Colonic mucosa (tissue), 4 donors: ENCODE results near the gene YEATS2. TPM values are rescaled to one million over a fixed set of nuclear protein-coding genes. Genes with fewer than 3 reads are reported as not detected.

Source experiments
- DNase-seq: peaks from one replicate; pipeline ENCODE4 v3.0.0-alpha.2; 2020
- H3K27ac ChIP-seq: fragments of 200-600 bp; one replicate; pipeline ENCODE4 v1.8.0; 2021
- H3K27me3 ChIP-seq: fragments of 200-600 bp; one replicate; pipeline ENCODE4 v1.8.0; 2021
- H3K36me3 ChIP-seq: fragments of 200-600 bp; one replicate; pipeline ENCODE4 v1.8.0; 2021
- H3K4me1 ChIP-seq: fragments of 200-600 bp; one replicate; pipeline ENCODE4 v1.8.0; 2021; ENCODE audit warnings: mild to moderate bottlenecking
- H3K4me3 ChIP-seq: fragments of 200-600 bp; one replicate; pipeline ENCODE4 v1.8.0; 2021
- H3K9ac ChIP-seq, 2 donors: one replicate each; pipeline ENCODE4 v1.7.0; 2013; ENCODE audit warnings: control low read depth in 2 of 2, low read depth in 2 of 2, low read length in 2 of 2
- H3K9me3 ChIP-seq: fragments of 200-600 bp; one replicate; pipeline ENCODE4 v1.8.0; 2021
- CTCF ChIP-seq: fragments of 200-600 bp; IDR thresholded peaks from one replicate; pipeline ENCODE4 v1.8.0; 2022; ENCODE audit warnings: antibody characterized with exemption, mild to moderate bottlenecking
- intact Hi-C: fragments of 100-400 bp; cut with DNase I; formaldehyde crosslinking; loops from one replicate; pipeline ENCODE4 v1.14.1; 2022
- total RNA-seq, 2 donors: library from RNA; stranded (reverse); fragmentation: NEBNext Ultra II Directional in 1 of 2; extraction: Animal tissue kit (Norgen Biotek cat#: 25700) in 1 of 2; gene quantifications; one replicate each; pipeline ENCODE4 v1.2.1, GENCODE V29; 2021
- donor health status: healthy.
- donor health status: DM: no; HTN: no; CAD: no.
- donor health status: DM: no; HTN: no; CAD: no.

Gene YEATS2
- total RNA-seq, 2 donors from 2014 or later, result 17.3 to 25.2 TPM

DNA sequence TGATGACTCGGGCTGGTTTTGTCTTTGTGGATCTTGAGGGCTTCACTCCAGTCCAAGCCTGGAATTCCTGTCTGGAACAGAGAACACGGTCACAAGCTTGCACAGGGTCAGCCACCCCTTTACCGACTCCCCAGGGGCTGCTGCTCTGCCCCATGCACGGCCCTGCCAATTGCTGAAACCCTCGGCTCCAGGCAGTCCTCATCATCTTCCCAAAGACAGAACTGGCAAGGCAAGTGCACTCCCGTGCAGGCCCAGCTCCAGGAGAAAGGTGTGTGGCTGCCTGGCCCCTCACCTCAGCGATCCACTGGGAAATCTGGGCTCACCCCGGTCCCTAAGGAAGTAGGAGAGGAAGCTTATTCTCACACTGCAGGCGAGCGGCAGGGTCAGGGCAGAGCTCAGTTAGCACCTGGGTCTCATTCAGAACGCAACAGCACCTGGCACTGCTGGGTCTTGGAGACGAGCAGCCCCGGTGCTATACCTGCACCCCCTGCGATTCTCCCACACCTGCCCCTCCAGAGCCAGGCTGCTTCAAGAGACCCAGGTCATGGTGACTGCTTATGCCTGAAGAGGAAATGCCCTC is 120.5 kb downstream of the YEATS2 start:
- TF ChIP-seq CTCF, result no peak
- no peak overlapping the region for H3K4me3 ChIP-seq
- H3K9ac ChIP-seq, result no peak overlapping the region
- no peak for DNase-seq
- H3K9me3 ChIP-seq, result no peaks in the 10 kb centered on the region
- H3K27me3 ChIP-seq, result no peaks in the 10 kb centered on the region
- intact Hi-C loops, result no loop called here
- H3K4me1 ChIP-seq, result no peaks in the 10 kb centered on the region
- H3K36me3 ChIP-seq, result no peaks in the 10 kb centered on the region
- no peak overlapping the region for H3K27ac ChIP-seq

DNA sequence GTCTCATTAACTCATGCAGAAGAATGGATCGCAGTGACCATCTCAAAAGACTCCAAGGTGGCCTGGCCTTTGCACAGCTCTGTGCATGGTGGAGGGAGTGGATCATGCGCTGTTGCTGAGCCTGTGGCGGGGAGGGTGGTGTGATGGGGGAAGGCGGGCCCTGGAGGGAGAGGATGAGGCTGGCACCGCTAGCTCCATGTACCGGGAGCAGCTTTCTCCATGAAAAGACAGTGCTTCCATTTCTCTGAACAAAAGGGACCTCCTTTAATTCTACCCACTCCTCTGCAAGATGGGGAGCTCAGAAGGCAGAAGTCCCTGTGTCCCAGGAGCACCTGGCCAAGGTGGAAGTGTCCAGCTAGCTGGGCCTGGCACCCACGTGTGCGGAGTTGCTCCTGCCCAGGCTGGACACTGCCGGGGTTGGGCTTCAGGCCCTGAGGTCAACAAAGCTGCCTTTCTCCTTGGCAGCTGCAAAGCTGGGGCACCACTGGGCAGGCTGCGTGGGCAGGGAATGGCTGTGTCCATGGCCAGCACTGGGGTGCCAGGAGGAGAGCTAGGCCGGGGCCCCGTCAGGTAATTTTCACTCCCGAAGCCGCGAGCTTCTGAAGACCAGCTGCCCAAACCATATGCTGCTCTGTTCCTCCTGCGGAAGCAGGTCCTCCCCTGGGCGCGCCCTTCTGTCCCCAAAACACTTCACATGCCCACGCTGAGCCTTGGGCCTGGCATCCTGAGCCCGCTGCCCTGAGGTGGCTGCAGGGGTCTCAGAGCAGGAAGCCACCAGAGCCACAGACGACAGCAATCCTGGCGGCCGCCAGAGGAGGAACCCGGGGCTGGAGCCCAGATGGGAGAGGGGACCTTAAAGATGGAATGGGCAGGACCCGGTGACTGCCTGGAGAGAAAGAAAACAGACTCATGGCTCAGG is 121.4 kb downstream of the YEATS2 start:
- no peaks in the 10 kb centered on the region for H3K36me3 ChIP-seq
- no peak overlapping the region for H3K27ac ChIP-seq
- H3K9ac ChIP-seq, result no peak overlapping the region
- no peaks in the 10 kb centered on the region for H3K9me3 ChIP-seq
- intact Hi-C loops, result no loop called here
- DNase-seq, result no peak
- TF ChIP-seq CTCF, result no peak
- no peaks in the 10 kb centered on the region for H3K4me1 ChIP-seq
- no peaks in the 10 kb centered on the region for H3K27me3 ChIP-seq
- no peak overlapping the region for H3K4me3 ChIP-seq

DNA sequence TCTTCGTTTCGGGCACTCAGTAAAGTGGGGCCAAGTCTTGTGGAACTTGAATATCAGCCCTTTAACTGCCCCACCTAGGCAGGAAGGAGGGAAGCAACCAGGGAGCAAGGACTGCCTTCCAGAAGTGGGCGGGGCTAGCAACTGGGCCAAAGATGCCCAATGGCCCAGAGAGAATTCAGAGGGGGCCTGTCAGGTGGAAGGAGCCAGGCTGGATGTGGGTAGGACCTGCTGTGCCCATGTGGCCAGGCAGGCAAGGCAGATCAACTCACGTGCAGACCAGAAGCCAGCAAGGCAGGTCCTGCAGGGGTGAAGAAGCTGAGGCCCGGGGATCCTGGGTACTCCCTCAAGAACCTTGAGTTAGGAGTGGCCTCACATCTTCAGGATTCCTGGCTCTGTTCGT is 122.2 kb downstream of the YEATS2 start:
- Histone ChIP-seq H3K27me3 (no peaks in the 10 kb centered on the region), H3K4me1 (no peaks in the 10 kb centered on the region), H3K9me3 (no peaks in the 10 kb centered on the region), H3K4me3 (no peak overlapping the region), H3K9ac (no peak overlapping the region), H3K27ac (no peak overlapping the region), H3K36me3 (no peaks in the 10 kb centered on the region)
- TF ChIP-seq CTCF, result no peak
- intact Hi-C loops, result no loop called here
- no peak for DNase-seq

DNA sequence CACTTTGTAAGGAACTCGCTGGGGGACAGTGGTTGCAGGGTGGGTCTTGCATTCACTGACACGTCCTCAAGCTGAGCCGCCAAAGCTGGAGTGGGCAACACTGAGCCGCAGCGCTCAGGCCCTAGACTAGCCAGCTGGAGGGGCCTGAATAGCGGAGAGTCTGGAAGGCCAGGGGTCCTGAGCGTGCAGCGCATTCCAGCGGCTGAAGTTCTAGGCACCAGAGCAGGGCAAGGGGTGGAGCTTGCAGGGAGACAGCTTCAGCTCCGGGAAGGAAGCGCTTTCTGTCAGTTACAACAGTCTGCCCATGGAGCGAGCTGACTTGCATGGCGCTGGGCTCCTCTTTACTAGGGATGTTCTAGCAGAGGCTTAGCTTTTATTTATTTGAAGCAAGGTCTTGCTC is 125.0 kb downstream of the YEATS2 start:
- H3K4me3 ChIP-seq, result no peak overlapping the region
- no peaks in the 10 kb centered on the region for H3K9me3 ChIP-seq
- TF ChIP-seq CTCF, result no peak
- H3K27ac ChIP-seq, result no peak overlapping the region
- H3K9ac ChIP-seq, result no peak overlapping the region
- H3K27me3 ChIP-seq, result no peaks in the 10 kb centered on the region
- no peak for DNase-seq
- no peaks in the 10 kb centered on the region for H3K36me3 ChIP-seq
- no peaks in the 10 kb centered on the region for H3K4me1 ChIP-seq
- intact Hi-C loops, result no loop called here

- no peaks in the 10 kb centered on the region for H3K27me3 ChIP-seq
- no peak overlapping the region for H3K27ac ChIP-seq
- H3K9ac ChIP-seq, result no peak overlapping the region
- H3K9me3 ChIP-seq, result no peaks in the 10 kb centered on the region
- intact Hi-C loops, result no loop called here
- no peak for DNase-seq
- no peak for TF ChIP-seq CTCF
- no peak overlapping the region for H3K4me3 ChIP-seq
- no peaks in the 10 kb centered on the region for H3K4me1 ChIP-seq
- no peaks in the 10 kb centered on the region for H3K36me3 ChIP-seq
Observed at GRCh38 chr3:183823963-183824362, 126.4 kb downstream of the YEATS2 start.
